ENCODE data around the gene FCN2. TPM values are rescaled to one million over a fixed set of nuclear protein-coding genes. Genes with fewer than 3 reads are reported as not detected.

FCN2 gene
- total RNA-seq, 4 donors from 2014 or later, result not detected

- DNase-seq (ENCODE audit: extremely low spot score), result no peak
- Histone ChIP-seq H3K9me3 (no peaks in the 10 kb centered on the region), H3K4me3 (no peak overlapping the region), H3K27ac (replicated peaks in 1 of 4) (no peak overlapping the region), H3K4me1 (peaks cover 8 to 17% (median 11%) of the 10 kb centered on the region in 4 donors), H3K27me3 (peaks cover 0 to 20% (median 0%) of the 10 kb centered on the region in 4 donors), H3K36me3 (no peaks in the 10 kb centered on the region)
- 86% methylated on average over 13 of the region's 13 CpGs for WGBS
- TF ChIP-seq EP300 (IDR thresholded peaks at IDR 0.05), result no peak
- no peak for TF ChIP-seq CTCF (IDR thresholded peaks at IDR 0.05)
- TF ChIP-seq POLR2AphosphoS5 (IDR thresholded peaks at IDR 0.05), result no peak
- TF ChIP-seq POLR2A (IDR thresholded peaks at IDR 0.05; ENCODE audit: low read depth), result no peak
- intact Hi-C loops (cut with DNase I), result no loop called here
These were observed 20.1 kb upstream of the FCN2 start for GRCh38 chr9:134860510-134860909.

GRCh38 chr9:134861595-134862334 lies 18.8 kb upstream of the FCN2 start:
- no peaks in the 10 kb centered on the region for H3K9me3 ChIP-seq
- no peak for DNase-seq (ENCODE audit: extremely low spot score)
- 87% methylated on average over 17 of the region's 17 CpGs for WGBS
- no peak for TF ChIP-seq CTCF (IDR thresholded peaks at IDR 0.05)
- TF ChIP-seq EP300 (IDR thresholded peaks at IDR 0.05), result no peak
- no peak for TF ChIP-seq POLR2A (IDR thresholded peaks at IDR 0.05; ENCODE audit: low read depth)
- no peak for TF ChIP-seq POLR2AphosphoS5 (IDR thresholded peaks at IDR 0.05)
- H3K4me1 ChIP-seq, result peaks cover 8 to 17% (median 11%) of the 10 kb centered on the region in 4 donors
- no peaks in the 10 kb centered on the region for H3K36me3 ChIP-seq
- H3K27ac ChIP-seq (replicated peaks in 1 of 4), result no peak overlapping the region
- peaks cover 0 to 14% (median 0%) of the 10 kb centered on the region in 4 donors for H3K27me3 ChIP-seq
- intact Hi-C loops (cut with DNase I), result no loop called here
- H3K4me3 ChIP-seq, result no peak overlapping the region

- intact Hi-C loops (cut with DNase I), result no loop called here
- H3K4me1 ChIP-seq, result peaks cover 4 to 14% (median 11%) of the 10 kb centered on the region in 4 donors
- WGBS, result 93% methylated on average over 13 of the region's 16 CpGs
- H3K27ac ChIP-seq (replicated peaks in 1 of 4), result no peak overlapping the region
- no peak overlapping the region for H3K4me3 ChIP-seq
- DNase-seq (ENCODE audit: extremely low spot score), result no peak
- H3K27me3 ChIP-seq, result peaks cover 0 to 18% (median 0%) of the 10 kb centered on the region in 4 donors
- TF ChIP-seq CTCF (IDR thresholded peaks at IDR 0.05) (no peak), POLR2AphosphoS5 (IDR thresholded peaks at IDR 0.05) (no peak), POLR2A (IDR thresholded peaks at IDR 0.05; ENCODE audit: low read depth) (no peak), EP300 (IDR thresholded peaks at IDR 0.05) (no peak)
- H3K36me3 ChIP-seq, result no peaks in the 10 kb centered on the region
- H3K9me3 ChIP-seq, result no peaks in the 10 kb centered on the region
These were observed 17.2 kb upstream of the FCN2 start for GRCh38 chr9:134863306-134863902.

- Histone ChIP-seq H3K36me3 (no peaks in the 10 kb centered on the region), H3K27ac (replicated peaks in 1 of 4) (peak overlapping the region in 1 of 4 donors; percentile 33), H3K27me3 (peaks cover 0 to 23% (median 0%) of the 10 kb centered on the region in 4 donors), H3K4me3 (no peak overlapping the region), H3K4me1 (peaks cover 0 to 13% (median 9%) of the 10 kb centered on the region in 4 donors), H3K9me3 (no peaks in the 10 kb centered on the region)
- no peak for DNase-seq (ENCODE audit: extremely low spot score)
- intact Hi-C loops (cut with DNase I), result no loop called here
- WGBS, result 81% methylated on average over 19 of the region's 28 CpGs
- no peak for TF ChIP-seq EP300 (IDR thresholded peaks at IDR 0.05)
- no peak for TF ChIP-seq POLR2AphosphoS5 (IDR thresholded peaks at IDR 0.05)
- no peak for TF ChIP-seq CTCF (IDR thresholded peaks at IDR 0.05)
- TF ChIP-seq POLR2A (IDR thresholded peaks at IDR 0.05; ENCODE audit: low read depth), result no peak
These were observed 16.4 kb upstream of the FCN2 start for GRCh38 chr9:134863941-134864820.

Data from esophagus muscularis mucosa (tissue), 4 donors.